ENCODE data around the gene LYPD6B.

LYPD6B gene

DNA sequence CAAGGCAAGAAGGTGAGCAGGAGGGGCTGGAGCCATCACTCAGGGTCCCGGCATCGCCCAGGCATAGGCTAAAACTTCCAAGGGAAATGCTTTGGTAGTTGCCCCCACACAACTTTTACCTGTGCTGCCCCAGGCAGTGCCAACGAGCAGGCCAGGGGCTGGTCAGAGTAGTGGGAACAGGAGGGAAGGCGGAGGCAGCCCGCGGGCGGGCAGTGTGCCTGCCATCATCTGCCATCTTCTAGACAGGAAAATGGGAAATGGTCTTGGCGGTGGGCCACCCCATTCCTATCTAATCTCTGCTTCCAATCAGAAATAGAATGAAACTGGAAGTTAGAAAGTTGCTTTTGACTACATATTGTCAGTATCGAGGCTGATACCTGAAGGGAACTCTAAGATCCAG is 26.0 kb upstream of the LYPD6B start:
- no peak for DNase-seq (ENCODE audit: low read depth in 2 of 2)

DNA sequence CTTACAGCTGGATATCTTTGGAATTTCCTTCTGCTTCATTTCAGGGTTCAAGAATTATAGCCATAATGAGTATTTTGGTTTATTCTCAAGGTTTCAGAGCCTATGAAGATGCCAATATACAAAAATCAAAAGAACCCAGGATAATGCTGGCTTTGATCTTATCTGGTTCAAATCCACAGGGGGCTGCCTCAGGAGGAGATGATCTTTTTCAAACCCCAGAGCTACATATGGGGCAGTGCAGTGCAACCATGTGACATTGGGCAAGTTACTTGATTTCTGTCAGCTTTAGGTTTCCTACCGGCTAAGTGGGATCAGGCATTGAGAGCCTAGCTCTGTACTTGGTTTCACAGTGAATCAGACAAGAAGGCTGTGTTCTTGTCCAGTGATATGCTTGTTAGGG is 23.0 kb upstream of the LYPD6B start:
- DNase-seq (ENCODE audit: low read depth in 2 of 2): no peak

DNA sequence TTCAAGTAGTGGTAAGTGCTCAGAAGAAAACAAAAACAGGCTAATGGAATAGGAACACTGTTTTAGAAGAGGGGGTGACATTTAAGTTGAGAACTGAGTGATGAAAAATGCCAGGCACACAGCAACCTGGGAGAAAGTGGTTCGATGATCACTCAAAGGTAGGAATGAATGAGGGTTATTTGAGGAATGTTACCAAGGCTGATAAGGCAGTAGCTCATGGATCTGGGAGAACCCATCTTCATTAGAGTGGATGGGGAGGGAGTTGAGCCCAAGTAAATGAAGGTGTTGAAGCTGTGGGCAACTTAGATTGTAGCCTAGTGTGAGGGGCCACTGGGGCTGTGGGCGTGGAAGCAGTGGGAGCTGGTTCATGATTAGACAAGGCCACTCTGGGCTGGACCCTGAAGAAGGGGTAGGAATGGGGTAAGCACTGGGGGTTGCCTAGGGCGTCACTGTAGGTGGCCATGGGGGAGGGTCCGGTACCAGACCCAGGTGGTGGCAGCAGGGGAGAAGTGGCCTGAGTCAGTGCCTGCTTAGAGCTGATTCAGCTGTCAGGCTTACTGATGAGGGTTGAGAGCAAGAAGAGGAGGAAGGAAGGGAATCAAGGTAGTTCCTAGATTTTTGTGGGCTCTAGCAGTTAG is 22.5 kb upstream of the LYPD6B start:
- DNase-seq (ENCODE audit: low read depth in 2 of 2): no peak

DNA sequence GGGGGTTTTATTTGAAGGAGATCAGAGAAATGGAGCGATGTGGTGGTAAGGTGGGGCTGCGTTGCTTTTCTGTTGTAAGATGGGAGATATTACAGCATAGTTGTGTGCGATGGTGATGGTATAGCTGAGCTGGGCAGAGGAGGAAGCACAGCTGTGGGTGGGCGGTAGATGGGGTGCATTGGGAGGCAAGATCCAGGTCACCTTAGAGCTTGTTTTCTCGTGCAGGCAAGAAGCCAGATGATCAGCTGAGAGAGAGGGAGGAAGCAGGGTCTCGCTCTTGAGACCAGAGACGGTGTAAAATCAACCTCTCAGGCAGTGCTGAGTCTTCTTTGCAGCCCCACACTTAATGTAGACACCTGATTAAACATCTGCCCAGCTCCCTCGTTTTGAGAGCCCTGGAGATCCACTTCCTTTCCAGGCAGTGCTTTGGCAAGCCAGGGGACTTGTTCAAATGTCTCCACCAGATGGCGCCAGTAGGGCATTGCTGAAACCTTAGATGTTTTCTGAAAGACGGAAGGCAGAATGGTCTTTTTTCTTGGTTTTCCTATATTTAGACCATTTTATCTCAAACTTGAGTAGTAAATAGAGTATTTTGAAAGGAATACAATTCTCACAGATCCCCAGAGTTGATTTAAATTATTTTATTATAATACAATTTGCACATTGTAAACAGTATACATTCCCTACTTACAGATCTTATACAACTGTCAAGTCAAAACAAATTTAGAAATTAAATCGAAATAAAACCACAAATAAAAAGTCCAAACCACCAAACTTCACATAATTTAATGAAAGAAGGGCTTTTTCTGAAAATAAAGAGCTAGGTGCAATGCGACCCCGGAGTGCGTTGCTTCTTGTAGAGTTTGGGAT is 21.1 kb upstream of the LYPD6B start:
- DNase-seq (ENCODE audit: low read depth in 2 of 2): peak; percentile 57 to 64

DNA sequence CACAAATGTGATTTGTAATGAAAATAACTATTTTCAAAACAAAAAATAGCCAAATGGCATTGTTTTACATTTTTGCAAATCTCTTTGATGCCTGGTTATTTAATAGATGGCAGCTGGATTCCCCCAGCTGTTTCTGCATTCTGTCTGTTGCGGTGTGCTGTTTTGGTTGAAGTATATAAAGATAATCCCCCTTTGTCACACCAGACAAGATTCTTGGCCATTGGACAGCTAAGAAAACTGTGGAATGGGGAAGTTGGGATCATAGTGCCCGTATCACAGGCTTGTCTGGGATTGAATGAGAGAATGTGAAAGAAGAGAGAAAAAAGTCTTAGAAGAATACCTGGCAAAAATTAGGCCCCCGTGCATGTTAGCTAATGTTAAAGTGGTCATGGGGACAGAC is 19.5 kb upstream of the LYPD6B start:
- no peak for DNase-seq (ENCODE audit: low read depth in 2 of 2)

DNA sequence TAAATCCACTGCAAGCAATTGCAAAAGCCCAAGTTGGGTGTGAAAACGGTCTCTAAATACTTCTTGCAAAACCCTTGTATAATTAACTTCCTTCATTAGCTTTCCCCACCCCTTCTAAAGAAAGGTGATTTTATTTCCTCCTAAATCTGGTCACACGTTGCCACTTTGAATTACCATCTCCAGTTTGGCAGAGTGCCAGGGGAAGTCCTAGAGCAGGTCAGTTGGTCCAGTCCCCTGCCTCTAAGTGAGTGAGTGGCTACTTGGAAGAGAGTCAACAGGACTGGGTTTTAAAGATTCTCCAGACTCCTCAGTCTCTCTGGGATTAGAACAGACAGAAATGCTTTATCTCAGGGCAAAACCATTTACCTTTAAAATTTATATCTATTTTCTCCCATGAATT is 18.7 kb upstream of the LYPD6B start:
- DNase-seq (ENCODE audit: low read depth in 2 of 2): no peak

DNA sequence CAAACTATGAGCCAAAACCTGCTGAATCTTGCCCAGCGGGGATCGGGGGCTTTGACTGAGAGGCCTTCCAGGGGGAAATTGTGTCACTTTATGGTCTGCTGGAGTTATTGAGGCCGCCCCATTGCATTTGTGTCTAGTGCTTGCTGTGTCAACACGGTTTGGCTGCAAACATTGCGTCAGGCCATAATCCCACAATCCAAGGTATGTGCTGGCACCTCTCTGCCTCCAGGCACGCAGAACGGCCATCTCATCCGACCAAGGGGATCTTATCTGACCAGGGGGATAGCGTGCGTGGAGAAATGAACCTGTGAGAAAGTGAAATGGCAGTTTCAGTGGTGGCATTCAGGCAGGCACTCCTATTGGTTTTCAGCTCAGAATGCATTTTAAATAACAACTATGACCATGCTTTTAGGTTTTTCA is 18.1 kb upstream of the LYPD6B start:
- DNase-seq (ENCODE audit: low read depth in 2 of 2): no peak

DNA sequence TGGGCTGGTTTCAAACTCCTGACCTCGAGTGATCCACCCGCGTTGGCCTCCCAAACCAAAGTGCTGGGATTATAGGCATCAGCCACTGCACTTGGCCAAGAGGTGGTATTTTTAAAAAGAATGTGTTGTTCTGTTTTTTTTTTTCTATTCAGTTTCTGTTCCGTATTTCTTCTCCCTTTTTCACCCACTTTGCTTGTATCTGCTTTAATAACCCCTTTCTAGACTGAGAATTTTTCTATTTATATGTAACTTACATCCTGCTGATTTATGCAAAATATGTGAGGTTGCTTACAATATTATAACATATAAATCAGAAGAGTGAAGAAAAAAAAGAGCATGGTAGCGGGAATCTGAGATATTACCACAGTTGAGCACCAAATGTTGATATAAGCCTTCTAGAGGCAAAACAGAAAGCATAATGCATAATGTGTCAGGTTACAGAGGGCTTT is 17.2 kb upstream of the LYPD6B start:
- no peak for DNase-seq (ENCODE audit: low read depth in 2 of 2)

DNA sequence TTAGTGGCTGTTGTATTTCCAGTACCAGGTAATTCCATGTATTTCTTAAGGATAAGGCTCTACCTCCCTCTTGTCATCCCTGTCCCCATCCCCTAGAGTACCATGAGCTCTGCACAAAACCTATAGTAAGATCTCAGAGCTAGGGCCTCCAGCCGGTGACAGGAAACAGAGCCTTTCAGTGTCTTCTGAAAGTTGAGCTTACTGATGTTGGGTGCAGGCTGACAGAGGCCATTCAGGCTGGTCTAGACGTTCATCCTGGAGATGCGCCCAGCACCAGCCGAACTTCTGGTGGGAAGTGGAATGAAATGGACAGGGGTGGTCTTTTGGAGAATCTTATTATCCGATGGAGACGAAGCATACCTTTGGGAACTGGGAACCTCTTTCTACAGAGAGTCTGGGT is 16.7 kb upstream of the LYPD6B start:
- DNase-seq (ENCODE audit: low read depth in 2 of 2): no peak

DNA sequence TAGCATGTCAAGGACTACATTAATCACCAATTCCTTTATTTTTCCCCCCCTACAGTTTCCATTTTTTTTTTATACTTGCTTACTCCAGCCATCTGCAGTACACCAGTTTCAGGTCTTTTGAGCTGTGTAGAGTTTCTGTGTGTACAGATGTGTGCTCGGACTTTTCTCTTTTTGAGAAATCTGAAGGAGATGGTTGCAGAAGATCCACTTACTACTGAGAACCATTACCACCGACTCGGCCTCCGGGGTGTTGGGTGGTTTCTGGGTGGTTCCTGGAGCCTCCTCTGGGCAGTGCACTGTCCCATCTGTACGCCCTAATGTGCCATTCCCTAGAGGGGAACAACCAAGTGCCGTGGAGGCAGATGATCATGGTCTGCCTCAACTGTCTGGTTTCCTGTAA is 15.4 kb upstream of the LYPD6B start:
- no peak for DNase-seq (ENCODE audit: low read depth in 2 of 2)

DNA sequence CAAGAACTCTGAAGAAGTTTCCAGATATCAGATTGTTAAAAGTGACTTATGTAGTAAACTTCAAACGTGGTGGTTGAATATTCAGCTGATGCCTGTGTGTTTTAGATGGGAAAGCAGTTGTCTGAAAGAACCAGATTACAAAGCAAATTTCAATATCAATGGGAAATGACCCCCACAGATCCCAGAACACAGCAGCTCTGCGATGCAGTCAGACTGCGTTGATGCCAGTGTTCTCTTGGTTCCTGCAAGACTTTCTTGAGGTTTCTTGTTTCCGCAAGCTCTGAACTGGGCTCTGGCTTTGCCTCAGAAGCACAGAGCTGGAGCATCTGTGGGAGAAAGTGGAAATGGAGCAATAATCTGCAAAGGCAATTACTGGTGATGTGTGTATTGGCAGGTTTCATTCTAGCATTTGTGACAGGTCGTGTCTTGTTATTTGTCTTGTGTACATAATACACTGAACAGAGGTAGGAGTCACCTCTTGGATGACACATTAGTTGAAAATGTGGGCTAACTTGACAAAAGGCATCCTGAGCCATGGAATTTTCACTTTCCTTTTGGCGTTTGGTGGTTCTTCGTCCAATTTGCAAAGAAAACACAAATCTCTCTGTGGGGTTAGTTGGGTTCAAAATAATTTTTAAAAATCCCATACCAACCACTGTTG is 10.8 kb upstream of the LYPD6B start:
- DNase-seq (ENCODE audit: low read depth in 2 of 2): no peak

DNA sequence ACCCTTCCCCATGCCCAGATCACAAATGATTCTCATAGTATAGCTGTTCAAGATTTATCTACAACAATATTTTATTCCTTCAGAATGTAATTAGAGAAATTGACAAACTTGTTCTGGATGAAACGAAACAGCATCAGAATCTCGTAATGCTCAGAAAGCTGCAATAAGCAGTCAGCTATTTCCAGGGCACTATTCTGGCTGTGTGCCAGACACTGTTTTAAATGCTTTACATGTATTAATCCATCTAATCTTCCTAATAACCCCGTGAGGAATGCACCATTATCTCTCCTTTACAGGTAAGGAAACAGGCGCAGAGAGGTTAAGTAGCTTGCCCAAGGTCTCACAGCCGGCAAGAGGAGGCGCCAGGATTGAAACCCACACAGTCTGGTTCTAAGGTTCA is 10.1 kb upstream of the LYPD6B start:
- no peak for DNase-seq (ENCODE audit: low read depth in 2 of 2)

DNA sequence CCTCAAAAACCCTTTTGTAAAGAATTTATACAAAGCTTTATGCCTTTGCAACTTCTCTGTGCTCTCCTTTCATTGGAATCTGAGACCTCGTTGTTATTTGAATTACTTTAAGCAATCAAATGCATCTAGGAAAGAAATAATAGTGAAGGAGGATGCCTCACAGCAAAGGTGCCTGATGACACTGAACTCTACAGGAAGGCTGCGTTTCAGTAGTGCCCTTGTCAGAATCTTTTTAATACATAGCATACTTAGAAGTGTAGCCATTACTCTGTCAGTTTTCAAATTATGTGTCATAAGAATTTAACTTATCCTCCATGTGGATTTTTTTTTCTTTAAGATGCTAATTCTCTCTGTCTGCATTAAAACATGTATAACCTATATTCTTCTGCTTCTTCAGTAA is 9.6 kb upstream of the LYPD6B start:
- DNase-seq (ENCODE audit: low read depth in 2 of 2): no peak

DNA sequence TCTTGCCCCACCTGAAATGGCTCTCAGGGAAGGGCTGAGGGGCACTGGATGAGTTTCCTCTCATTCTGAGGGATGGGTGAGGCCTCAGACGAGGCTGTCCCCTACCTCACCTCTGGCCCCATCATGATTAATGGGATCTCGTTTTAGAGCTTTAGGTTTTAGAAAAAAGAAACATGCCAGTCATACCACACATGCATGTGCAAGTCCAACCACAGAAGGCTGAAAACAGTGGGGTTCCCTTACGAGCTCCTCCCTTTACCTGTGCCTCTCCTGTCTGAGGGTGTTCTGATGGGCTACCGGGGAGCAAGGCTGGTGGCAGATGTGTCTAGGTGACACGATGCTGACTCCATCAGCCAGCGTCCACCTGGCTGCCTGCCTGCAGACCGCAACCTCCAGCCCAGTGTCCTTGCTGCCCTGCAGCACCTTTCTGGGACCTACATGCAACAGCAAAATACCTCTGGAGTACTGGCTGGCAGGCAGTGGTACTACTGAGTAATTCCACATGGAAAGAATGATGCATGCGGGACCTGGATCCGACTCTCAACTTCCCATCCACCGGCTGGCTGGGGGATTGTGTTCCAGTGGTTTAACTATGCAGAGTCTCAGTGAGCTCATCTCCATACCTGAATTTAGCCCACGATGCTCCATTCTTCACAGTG is 9.1 kb upstream of the LYPD6B start:
- no peak for DNase-seq (ENCODE audit: low read depth in 2 of 2)

DNA sequence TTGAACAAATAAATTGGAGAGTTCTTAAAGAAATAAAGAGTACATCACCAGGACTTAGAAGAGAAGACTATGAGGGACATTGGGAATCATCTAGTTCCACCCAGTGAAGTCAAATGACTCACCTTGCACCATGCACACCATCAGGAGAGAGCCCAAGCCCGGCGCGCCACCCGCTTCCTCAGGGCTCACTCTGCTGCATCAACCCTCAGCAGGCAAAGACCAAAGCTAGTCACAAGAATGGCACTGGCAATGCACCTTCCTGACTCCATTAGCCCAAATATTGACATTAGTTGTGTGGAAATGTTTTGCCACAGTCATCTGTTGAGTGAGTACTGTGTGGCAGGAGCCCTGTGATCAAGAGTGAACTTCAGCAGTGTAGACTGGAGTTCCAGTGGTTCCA is 7.1 kb upstream of the LYPD6B start:
- no peak for DNase-seq (ENCODE audit: low read depth in 2 of 2)

DNA sequence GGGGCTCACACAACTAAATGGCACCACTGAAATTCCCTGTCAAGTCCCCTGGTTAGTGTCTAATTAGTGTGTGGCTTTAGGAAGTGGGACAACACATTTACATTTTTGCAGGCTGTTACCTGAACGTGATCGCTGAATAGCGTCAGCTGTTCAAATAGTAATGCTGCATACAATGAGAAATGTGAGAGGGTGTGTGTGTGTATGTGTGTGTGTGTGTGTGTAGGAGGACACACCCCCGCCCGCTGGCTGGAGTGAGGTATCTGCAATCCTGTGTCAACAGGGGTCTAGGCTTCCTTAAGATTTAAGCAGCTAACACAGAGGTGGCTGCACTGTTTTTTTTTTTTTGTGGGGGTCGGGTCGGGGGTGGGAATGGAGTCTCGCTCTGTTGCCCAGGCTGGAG is 4.8 kb upstream of the LYPD6B start:
- DNase-seq (ENCODE audit: low read depth in 2 of 2): no peak

DNA sequence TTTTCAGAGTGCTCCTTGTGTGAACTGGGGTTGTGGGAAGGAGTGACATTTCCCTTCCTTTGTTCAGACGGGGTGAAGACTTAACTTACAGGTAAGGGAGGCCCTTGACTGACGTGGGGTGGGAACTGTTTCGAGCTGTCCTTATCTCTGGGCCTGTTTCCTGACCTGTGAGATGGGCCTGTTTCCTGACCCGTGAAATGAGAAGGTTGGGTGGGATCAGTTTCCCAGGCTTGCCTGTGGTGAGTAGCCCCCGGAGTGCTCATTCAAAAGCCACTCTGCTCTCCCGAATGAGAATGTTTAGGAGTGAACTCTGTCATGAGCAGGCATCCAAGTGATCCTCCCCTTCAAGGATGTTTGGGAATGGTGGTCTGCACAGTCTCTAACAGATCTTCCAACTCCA is 4.1 kb upstream of the LYPD6B start:
- DNase-seq (ENCODE audit: low read depth in 2 of 2): no peak

DNA sequence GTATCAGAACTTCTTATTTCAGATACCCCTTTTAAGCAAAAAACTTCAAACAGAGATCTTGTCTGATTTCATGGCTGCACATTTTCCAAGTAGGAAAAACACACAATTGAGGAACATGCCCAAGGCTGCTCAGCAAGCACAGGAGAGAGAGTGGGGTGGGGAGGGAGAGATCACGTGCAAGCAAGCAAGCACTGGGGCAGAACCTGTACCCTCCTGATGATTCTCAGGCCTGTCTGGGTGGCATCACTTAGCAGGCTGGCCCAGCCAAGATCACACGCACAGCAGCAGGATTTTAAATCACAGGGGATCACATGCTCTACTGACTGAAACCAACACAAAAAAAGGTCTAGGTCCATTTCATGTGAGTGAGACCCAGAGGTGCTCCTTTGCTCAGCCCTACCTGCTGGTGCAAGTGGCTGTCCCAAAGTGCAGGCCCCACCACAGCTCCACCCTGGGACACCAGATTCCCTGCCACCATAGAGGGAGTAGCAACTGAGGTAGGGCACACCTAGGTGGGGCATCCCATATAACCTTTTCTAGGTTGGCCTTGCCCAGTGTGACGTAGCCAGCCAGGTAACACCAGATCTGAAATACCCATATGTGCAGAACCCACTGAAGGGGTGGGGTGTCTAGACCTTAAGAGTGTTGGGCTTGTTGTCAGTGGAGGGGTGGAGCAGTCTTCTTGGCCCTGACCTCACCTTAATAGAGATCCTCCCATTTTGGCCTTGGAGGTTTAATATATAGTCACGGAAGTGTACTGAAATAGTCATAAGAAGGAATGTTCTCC is 1.8 kb upstream of the LYPD6B start:
- DNase-seq (ENCODE audit: low read depth in 2 of 2): no peak

DNA sequence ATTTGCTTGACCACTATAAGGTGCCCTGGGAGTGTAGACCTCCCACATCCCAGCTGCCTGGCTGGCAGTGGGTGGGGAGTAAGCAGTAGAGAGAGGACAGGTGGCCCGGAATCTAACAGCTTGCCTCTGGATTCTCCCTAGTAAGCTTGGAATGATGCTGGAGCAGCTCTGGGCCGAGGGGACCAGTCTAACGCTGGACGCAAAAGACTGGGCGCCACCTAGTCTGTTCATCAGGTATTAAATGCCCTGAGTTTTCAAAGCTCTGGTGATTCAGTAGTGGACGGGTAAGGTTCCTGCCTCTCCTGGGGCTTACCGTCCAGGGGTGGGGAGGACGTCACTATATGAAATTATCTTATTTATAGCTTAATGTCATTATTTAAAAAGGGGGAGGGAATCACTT is 648 bp upstream of the LYPD6B start:
- no peak for DNase-seq (ENCODE audit: low read depth in 2 of 2)

DNA sequence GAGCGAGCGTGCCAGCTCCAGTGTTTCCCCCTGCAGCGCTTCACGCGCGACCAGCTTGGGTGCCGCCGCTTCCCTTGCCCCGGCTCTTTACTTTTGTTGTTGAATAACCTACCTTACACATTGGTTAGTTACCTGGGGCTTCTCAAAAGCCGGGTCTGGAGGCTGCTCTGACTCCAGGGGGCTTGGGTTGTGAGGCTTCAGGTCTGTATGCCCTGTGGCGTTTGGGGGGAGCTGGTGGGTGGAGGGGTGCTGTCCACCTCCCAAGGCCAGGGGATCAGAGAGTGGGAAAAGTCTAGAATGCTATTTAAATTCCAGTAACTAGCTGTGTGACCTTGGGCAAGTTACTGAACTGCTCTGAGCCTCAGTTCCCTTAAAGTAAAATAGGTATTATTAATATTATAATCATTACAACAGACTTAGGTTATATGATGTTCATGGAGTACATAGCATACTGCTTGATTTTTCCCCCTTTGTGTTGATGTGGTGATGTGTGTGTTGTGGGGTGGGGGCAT is 770 bp downstream of the LYPD6B start:
- DNase-seq (ENCODE audit: low read depth in 2 of 2): no peak

DNA sequence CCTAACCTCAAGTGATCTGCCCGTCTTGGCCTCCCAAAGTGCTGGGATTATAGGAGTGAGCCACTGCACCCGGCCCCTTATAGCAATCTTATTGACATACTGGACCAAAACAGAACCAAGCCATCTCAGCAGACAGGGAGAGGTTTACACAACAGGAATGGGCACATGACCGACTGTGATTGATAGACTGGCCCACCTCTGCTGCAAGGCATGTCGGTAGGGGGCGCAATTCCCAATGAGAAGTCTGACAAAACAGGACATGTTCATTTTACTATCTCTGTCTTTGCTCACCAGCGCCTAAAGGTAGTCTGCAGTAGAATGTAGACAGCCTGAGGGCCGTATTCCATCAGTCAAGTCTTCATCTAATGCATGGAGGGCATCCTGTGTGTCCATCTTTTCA is 2.0 kb downstream of the LYPD6B start:
- DNase-seq (ENCODE audit: low read depth in 2 of 2): peak; percentile 45 to 55
